SK-N-MC (cell line): ENCODE data around the gene UBE2D1.

Experiments used
- EZH2 ChIP-seq: fragments of 200-600 bp; sonication (generic); IDR thresholded peaks from one replicate; pipeline ENCODE4 v1.6.1; 2017; ENCODE audit warnings: antibody characterized with exemption
- POLR2AphosphoS5 ChIP-seq: IDR thresholded peaks from 2 replicates; pipeline ENCODE4 v1.6.1; 2012; ENCODE audit warnings: mild to moderate bottlenecking, low read depth, low read length, borderline replicate concordance

DNA sequence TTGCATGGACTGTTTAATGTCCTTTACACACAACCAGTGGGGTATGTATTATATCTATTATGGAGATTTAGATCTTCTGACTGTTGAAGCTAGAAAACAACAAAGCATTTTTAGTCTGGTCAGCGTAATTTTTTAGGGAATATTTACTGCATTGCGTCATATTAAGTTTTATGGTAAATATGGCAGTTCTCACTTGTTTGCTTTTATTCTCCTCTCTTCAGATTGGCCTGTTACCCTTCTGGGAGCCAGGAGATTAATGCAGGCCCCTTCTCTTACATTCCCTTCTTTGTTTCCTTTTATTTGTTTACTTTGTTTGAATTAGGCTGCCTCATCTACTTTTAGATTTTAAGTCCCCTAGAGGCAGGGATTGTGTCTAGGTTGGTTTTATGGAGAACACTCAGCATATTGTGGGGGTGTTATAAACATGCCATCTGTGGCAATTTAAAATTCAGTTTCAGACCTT is 13.8 kb downstream of the UBE2D1 start:
- TF ChIP-seq POLR2AphosphoS5 (no peak), EZH2 (no peak)
